Glutamatergic neuron (in vitro differentiated cells): ENCODE measurements around the gene DNAH2. TPM values are rescaled to one million over a fixed set of nuclear protein-coding genes. Genes with fewer than 3 reads are reported as not detected.

Source experiments
- DNase-seq: peaks from one replicate; pipeline ENCODE4 v3.0.0; 2022
- H3K27ac Mint-ChIP-seq: one replicate; pipeline ENCODE4 v1.8.0; 2020; ENCODE audit warnings: mild to moderate bottlenecking, mixed read lengths, inconsistent platforms; ENCODE audit not compliant: unreplicated experiment
- H3K27me3 Mint-ChIP-seq: one replicate; pipeline ENCODE4 v1.8.0; 2020; ENCODE audit warnings: mild to moderate bottlenecking, moderate library complexity, mixed read lengths, inconsistent platforms; ENCODE audit not compliant: unreplicated experiment
- H3K36me3 Mint-ChIP-seq: one replicate; pipeline ENCODE4 v1.8.0; 2020; ENCODE audit warnings: mild to moderate bottlenecking, mixed read lengths, inconsistent platforms; ENCODE audit not compliant: unreplicated experiment
- H3K4me1 Mint-ChIP-seq: one replicate; pipeline ENCODE4 v1.8.0; 2020; ENCODE audit warnings: mild to moderate bottlenecking, low read depth, mixed read lengths, inconsistent platforms; ENCODE audit not compliant: unreplicated experiment
- H3K4me3 Mint-ChIP-seq: one replicate; pipeline ENCODE4 v1.8.0; 2020; ENCODE audit warnings: mild to moderate bottlenecking, mixed read lengths, inconsistent platforms; ENCODE audit not compliant: unreplicated experiment
- H3K9me3 Mint-ChIP-seq: one replicate; pipeline ENCODE4 v1.8.0; 2020; ENCODE audit warnings: mild to moderate bottlenecking, moderate library complexity, mixed read lengths, inconsistent platforms; ENCODE audit not compliant: unreplicated experiment
- CTCF ChIP-seq: fragments of 200-600 bp; sonication (generic); IDR thresholded peaks from one replicate; pipeline ENCODE4 v1.5.0; 2021; ENCODE audit not compliant: partially characterized antibody, unreplicated experiment
- total RNA-seq: library from RNA; stranded (reverse); fragmentation: NEBNext Ultra II Directional; extraction: Animal tissue kit (Norgen Biotek cat#: 25700); gene quantifications from one replicate; pipeline ENCODE4 v1.2.1, GENCODE V29; 2021; ENCODE audit not compliant: unreplicated experiment

DNAH2 gene
- total RNA-seq, 1 donor from 2014 or later, result 0.07 TPM

GRCh38 chr17:7715936-7716886 is 1.3 kb upstream of the DNAH2 start:
- Mint-ChIP-seq H3K4me3 (peak overlapping the region; percentile 89), H3K27ac (peak overlapping the region; percentile 93), H3K36me3 (no peaks in the 10 kb centered on the region), H3K27me3 (peaks cover 18% of the 10 kb centered on the region), H3K4me1 (peaks cover 46% of the 10 kb centered on the region), H3K9me3 (peaks cover 6% of the 10 kb centered on the region)
- no peak for DNase-seq
- no peak for TF ChIP-seq CTCF

GRCh38 chr17:7717756-7718350 is 309 bp downstream of the DNAH2 start:
- no peak for TF ChIP-seq CTCF
- Mint-ChIP-seq H3K27ac (peak overlapping the region; percentile 59), H3K36me3 (no peaks in the 10 kb centered on the region), H3K9me3 (peaks cover 2% of the 10 kb centered on the region), H3K27me3 (peaks cover 15% of the 10 kb centered on the region), H3K4me1 (peaks cover 35% of the 10 kb centered on the region), H3K4me3 (peak overlapping the region; percentile 69)
- DNase-seq, result no peak

- no peak for DNase-seq
- Mint-ChIP-seq H3K4me1 (peaks cover 30% of the 10 kb centered on the region), H3K27ac (no peak overlapping the region), H3K9me3 (no peaks in the 10 kb centered on the region), H3K36me3 (no peaks in the 10 kb centered on the region), H3K27me3 (peaks cover 12% of the 10 kb centered on the region), H3K4me3 (no peak overlapping the region)
- no peak for TF ChIP-seq CTCF
These were observed 2.1 kb downstream of the DNAH2 start for GRCh38 chr17:7719661-7720060.

- Mint-ChIP-seq H3K4me1 (peaks cover 29% of the 10 kb centered on the region), H3K27ac (peak overlapping the region; percentile 38), H3K36me3 (no peaks in the 10 kb centered on the region), H3K27me3 (peaks cover 12% of the 10 kb centered on the region), H3K4me3 (peak overlapping the region; percentile 49), H3K9me3 (no peaks in the 10 kb centered on the region)
- DNase-seq, result no peak
- no peak for TF ChIP-seq CTCF
These were observed 2.6 kb downstream of the DNAH2 start for GRCh38 chr17:7720125-7720524.

GRCh38 chr17:7721612-7722011 is 4.1 kb downstream of the DNAH2 start:
- H3K27ac Mint-ChIP-seq, result no peak overlapping the region
- no peaks in the 10 kb centered on the region for H3K36me3 Mint-ChIP-seq

More at GRCh38 chr17:7721612-7722011, 4.1 kb downstream of the DNAH2 start:
- TF ChIP-seq CTCF, result no peak
- no peak for DNase-seq
- Mint-ChIP-seq H3K9me3 (no peaks in the 10 kb centered on the region), H3K4me1 (peaks cover 16% of the 10 kb centered on the region), H3K4me3 (no peak overlapping the region), H3K27me3 (peaks cover 8% of the 10 kb centered on the region)
